ENCODE data around the gene BSN.

DNA sequence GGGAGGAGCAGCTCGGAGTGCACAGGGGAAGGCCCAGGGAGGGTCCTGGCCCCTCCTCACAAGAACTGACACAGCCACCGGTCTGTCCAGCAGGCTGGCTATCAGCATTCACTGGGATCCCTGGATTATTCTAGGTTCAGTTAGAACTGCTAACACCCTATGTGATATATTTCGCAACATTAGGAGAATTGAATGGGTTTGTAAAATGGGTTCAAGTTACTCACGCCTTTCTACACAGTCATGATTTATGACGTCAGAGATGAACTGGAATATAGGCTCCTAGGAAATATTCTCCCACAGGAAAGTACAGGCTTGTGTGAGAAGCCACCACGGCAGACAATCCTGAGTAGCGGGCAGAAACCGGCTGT lies 969 bp upstream of the BSN start:
- TF ChIP-seq POLR2AphosphoS5 (IDR thresholded peaks at IDR 0.05) = no peak
- TF ChIP-seq, protein P1, sequence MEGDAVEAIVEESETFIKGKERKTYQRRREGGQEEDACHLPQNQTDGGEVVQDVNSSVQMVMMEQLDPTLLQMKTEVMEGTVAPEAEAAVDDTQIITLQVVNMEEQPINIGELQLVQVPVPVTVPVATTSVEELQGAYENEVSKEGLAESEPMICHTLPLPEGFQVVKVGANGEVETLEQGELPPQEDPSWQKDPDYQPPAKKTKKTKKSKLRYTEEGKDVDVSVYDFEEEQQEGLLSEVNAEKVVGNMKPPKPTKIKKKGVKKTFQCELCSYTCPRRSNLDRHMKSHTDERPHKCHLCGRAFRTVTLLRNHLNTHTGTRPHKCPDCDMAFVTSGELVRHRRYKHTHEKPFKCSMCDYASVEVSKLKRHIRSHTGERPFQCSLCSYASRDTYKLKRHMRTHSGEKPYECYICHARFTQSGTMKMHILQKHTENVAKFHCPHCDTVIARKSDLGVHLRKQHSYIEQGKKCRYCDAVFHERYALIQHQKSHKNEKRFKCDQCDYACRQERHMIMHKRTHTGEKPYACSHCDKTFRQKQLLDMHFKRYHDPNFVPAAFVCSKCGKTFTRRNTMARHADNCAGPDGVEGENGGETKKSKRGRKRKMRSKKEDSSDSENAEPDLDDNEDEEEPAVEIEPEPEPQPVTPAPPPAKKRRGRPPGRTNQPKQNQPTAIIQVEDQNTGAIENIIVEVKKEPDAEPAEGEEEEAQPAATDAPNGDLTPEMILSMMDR (IDR thresholded peaks at IDR 0.05) = no peak
